ENCODE measurements around the gene TMEM132E. TPM values are rescaled to one million over a fixed set of nuclear protein-coding genes. Genes with fewer than 3 reads are reported as not detected.

TMEM132E gene
- total RNA-seq, 1 experiment from 2014 or later = 0.42 TPM

- no peaks in the 10 kb centered on the region for H3K9me3 ChIP-seq (ENCODE audit: control insufficient read depth, low read depth, low read length)
- H4K91ac ChIP-seq (ENCODE audit: insufficient read length, low read depth, low read length) = no peak overlapping the region
- no peaks in the 10 kb centered on the region for H3K23me2 ChIP-seq (ENCODE audit: insufficient read length, low read depth, low read length, poor library complexity, severe bottlenecking)
- Mint-ChIP-seq H3K9me3 (peaks cover 3 to 6% of the 10 kb centered on the region in 2 experiments; a peak in 3 of 5 replicates), H3K4me1 (peaks cover 0 to 6% of the 10 kb centered on the region in 2 experiments; a peak in 1 of 4 replicates), H3K36me3 (ENCODE audit: insufficient read depth in 1 of 3, low read depth in 3 of 3) (no peaks in the 10 kb centered on the region; a peak in 1 of 7 replicates), H3K4me3 (no peak overlapping the region), H3K27ac (no peak overlapping the region), H3K27me3 (ENCODE audit: low read depth) (peaks cover 48% of the 10 kb centered on the region)
- H3K4me2 ChIP-seq (ENCODE audit: insufficient read depth, insufficient read length, low read length) = no peak overlapping the region
- no peak overlapping the region for H2AK5ac ChIP-seq (ENCODE audit: insufficient read length, low read length)
- no peak overlapping the region for H3K56ac ChIP-seq (ENCODE audit: insufficient read length, low read depth, low read length)
- no peak overlapping the region for H3K14ac ChIP-seq (ENCODE audit: insufficient read depth, low read length)
- no peak overlapping the region for H3T11ph ChIP-seq (ENCODE audit: low read length)
- no peak overlapping the region for H2BK12ac ChIP-seq (ENCODE audit: insufficient read length, low read depth, low read length)
- no peak overlapping the region for H2AFZ ChIP-seq (ENCODE audit: low read length)
- no peak overlapping the region for H2BK15ac ChIP-seq (ENCODE audit: low read depth, low read length)
- no peak overlapping the region for H2BK20ac ChIP-seq (ENCODE audit: low read depth, low read length, poor library complexity, severe bottlenecking)
- H4K5ac ChIP-seq (ENCODE audit: insufficient read length, low read depth, low read length) = no peak overlapping the region
- H4K20me1 ChIP-seq (ENCODE audit: control insufficient read depth, insufficient read depth, insufficient read length) = no peaks in the 10 kb centered on the region
- no peak for DNase-seq
- no peak overlapping the region for H3K9ac ChIP-seq (ENCODE audit: extremely low read depth, insufficient read length, low read length)
- no peak for TF ChIP-seq CTCF (conservative IDR thresholded peaks at IDR 0.05)
- WGBS (ENCODE audit: extremely low coverage, insufficient read length, low lambda C conversion rate) = no CpG with 5 or more reads among the region's 3 CpGs
- H2BK120ac ChIP-seq (ENCODE audit: low read depth, low read length, poor library complexity, severe bottlenecking) = no peak overlapping the region
- no peaks in the 10 kb centered on the region for H3K79me1 ChIP-seq (ENCODE audit: insufficient read depth, low read depth, low read length, poor library complexity, severe bottlenecking)
- no peak overlapping the region for H3K23ac ChIP-seq (ENCODE audit: insufficient read length, low read depth, low read length)
- no peak overlapping the region for H4K8ac ChIP-seq (replicated peaks; ENCODE audit: insufficient read length, low read depth, low read length)
- no peaks in the 10 kb centered on the region for H3K27me3 ChIP-seq (ENCODE audit: insufficient read depth, low read length)
- no peak overlapping the region for H3K27ac ChIP-seq (ENCODE audit: insufficient read length, low read depth, low read length)
- H2BK5ac ChIP-seq (ENCODE audit: insufficient read length, low read length) = no peak overlapping the region
- no peaks in the 10 kb centered on the region for H3K79me2 ChIP-seq (ENCODE audit: insufficient read depth, low read length)
- H3K4me1 ChIP-seq (ENCODE audit: insufficient read depth, low read length) = no peaks in the 10 kb centered on the region
- H3K4ac ChIP-seq (ENCODE audit: low read depth, low read length) = no peak overlapping the region
- H3K18ac ChIP-seq (ENCODE audit: insufficient read length, low read depth, low read length) = no peak overlapping the region
Observed at GRCh38 chr17:34647511-34647910, 68.1 kb downstream of the TMEM132E start.
